ENCODE results near the gene NCKAP5. TPM values are rescaled to one million over a fixed set of nuclear protein-coding genes. Genes with fewer than 3 reads are reported as not detected.
A peak's percentile ranks its signal among the peaks of the same experiment; 100 is the strongest.
"Not testable (repeated sequence)": the region's sequence is repeated elsewhere in the genome, so short reads cannot be mapped to it uniquely, and the experiment has no call there.

Gene NCKAP5
- total and polyA plus RNA-seq, 8 donors: 0.23 to 1.5 (median 0.44) TPM

DNA sequence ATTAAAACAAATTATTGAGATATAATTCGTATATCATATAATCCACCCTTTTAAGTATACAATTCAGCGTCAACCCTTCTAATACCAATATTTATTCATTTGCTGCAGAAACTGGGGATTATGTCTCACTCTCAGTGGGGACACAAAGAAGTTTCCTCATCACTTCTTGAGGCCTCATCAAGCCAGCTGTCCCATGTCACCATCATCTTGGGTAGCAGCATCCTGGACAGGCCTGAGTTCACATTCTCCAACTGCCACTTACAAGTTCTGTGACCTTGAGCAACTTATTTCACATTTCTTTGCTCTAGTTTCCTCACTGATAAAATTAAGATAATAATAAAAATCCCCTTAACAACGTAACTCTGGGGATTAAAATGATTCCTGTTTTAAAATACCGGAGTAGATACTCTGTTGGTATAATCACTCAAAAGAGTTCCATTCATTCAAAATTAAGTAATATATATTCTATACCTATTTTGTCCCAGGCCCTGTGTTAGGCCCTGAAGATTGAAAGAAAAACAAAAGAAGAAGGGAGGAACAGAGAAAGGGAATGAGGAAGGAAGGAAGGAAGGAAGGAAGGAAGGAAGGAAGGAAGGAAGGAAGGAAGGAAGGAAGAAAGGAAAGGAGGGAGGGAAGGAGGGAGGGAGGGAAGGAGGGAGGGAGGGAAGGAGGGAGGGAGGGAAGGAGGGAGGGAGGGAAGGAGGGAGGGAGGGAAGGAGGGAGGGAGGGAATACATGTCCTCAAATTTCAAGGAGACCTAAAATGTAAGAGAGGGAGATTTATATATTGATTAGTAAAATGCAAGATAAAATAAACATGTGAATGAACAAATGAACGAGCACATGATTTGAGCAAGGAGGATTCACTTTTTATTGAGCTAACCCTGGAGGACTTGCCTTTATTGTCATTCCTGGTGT lies 42.4 kb downstream of the NCKAP5 start:
- no peaks in the 10 kb centered on the region for H3K36me3 ChIP-seq
- no peak for TF ChIP-seq CTCF (IDR thresholded peaks at IDR 0.05)
- no peak overlapping the region for H3K4me3 ChIP-seq
- intact Hi-C loops (cut with DNase I): no loop called here
- no peaks in the 10 kb centered on the region for H3K9me3 ChIP-seq
- H3K4me1 ChIP-seq: no peaks in the 10 kb centered on the region
- H3K27me3 ChIP-seq: no peaks in the 10 kb centered on the region
- DNase-seq (no peak), FAIRE-seq (no peak), ATAC-seq (no peak)
- WGBS, 2 donors: 73 to 90% methylated on average over 5 of the region's 5 CpGs
- no peak overlapping the region for H3K27ac ChIP-seq

- no peak overlapping the region for H3K27ac ChIP-seq
- TF ChIP-seq CTCF (IDR thresholded peaks at IDR 0.05): no peak
- WGBS, 2 donors: 72 to 81% methylated on average over 2 of the region's 2 CpGs
- no peaks in the 10 kb centered on the region for H3K4me1 ChIP-seq
- H3K4me3 ChIP-seq: no peak overlapping the region
- no peaks in the 10 kb centered on the region for H3K27me3 ChIP-seq
- DNase-seq: no peak
- no peak for ATAC-seq
- H3K9me3 ChIP-seq: no peaks in the 10 kb centered on the region
- intact Hi-C loops (cut with DNase I): no loop called here
- no peak for FAIRE-seq
- no peaks in the 10 kb centered on the region for H3K36me3 ChIP-seq
Measured at GRCh38 chr2:133525090-133525489, 43.2 kb downstream of the NCKAP5 start.

- FAIRE-seq: no peak
- Histone ChIP-seq H3K27me3 (no peaks in the 10 kb centered on the region), H3K36me3 (no peaks in the 10 kb centered on the region), H3K4me3 (no peak overlapping the region), H3K9me3 (no peaks in the 10 kb centered on the region), H3K27ac (no peak overlapping the region), H3K4me1 (no peaks in the 10 kb centered on the region)
- 66 to 75% methylated on average over 5 of the region's 5 CpGs for WGBS, 2 donors
- ATAC-seq: no peak
- TF ChIP-seq CTCF (IDR thresholded peaks at IDR 0.05): no peak
- DNase-seq: no peak
- intact Hi-C loops (cut with DNase I): no loop called here
Measured at GRCh38 chr2:133523406-133523805, 44.9 kb downstream of the NCKAP5 start.

GRCh38 chr2:133522204-133522603 lies 46.1 kb downstream of the NCKAP5 start:
- intact Hi-C loops (cut with DNase I): no loop called here
- Histone ChIP-seq H3K4me3 (no peak overlapping the region), H3K9me3 (no peaks in the 10 kb centered on the region), H3K27me3 (no peaks in the 10 kb centered on the region), H3K27ac (no peak overlapping the region), H3K36me3 (no peaks in the 10 kb centered on the region), H3K4me1 (no peaks in the 10 kb centered on the region)
- FAIRE-seq (no peak), ATAC-seq (no peak), DNase-seq (no peak)
- WGBS, 2 donors: 89 to 98% methylated on average over 1 of the region's 1 CpG
- no peak for TF ChIP-seq CTCF (IDR thresholded peaks at IDR 0.05)

GRCh38 chr2:133521146-133521745 lies 47.0 kb downstream of the NCKAP5 start:
- H3K9me3 ChIP-seq: no peaks in the 10 kb centered on the region
- ATAC-seq (peak in 1 of 4 donors; percentile 37), FAIRE-seq (no peak), DNase-seq (no peak)
- no peak overlapping the region for H3K27ac ChIP-seq
- TF ChIP-seq CTCF (IDR thresholded peaks at IDR 0.05): no peak
- intact Hi-C loops (cut with DNase I): no loop called here
- 39 to 48% methylated on average over 3 of the region's 3 CpGs for WGBS, 2 donors
- H3K36me3 ChIP-seq: no peaks in the 10 kb centered on the region
- H3K27me3 ChIP-seq: no peaks in the 10 kb centered on the region
- no peak overlapping the region for H3K4me3 ChIP-seq
- no peaks in the 10 kb centered on the region for H3K4me1 ChIP-seq

DNA sequence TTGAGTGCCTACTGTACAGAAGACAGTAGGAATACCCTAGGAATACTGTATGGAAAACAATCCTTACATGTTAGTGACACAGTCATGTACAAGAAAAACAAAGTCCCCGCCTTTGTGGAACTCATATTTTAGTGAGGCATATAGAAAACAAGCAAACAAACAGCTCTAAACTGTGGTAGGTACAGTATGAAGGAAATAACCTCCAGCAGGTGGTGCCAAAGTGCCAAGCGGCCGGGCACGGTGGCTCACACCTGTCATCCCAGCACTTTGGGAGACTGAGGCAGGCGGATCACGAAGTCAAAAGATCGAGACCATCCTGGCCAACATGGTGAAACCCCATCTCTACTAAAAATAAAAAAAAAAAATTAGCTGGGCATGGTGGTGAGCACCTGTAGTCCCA lies 48.6 kb downstream of the NCKAP5 start:
- ATAC-seq; H3K4me1 ChIP-seq; H3K27ac ChIP-seq; FAIRE-seq; H3K9me3 ChIP-seq; H3K36me3 ChIP-seq; H3K4me3 ChIP-seq; H3K27me3 ChIP-seq; intact Hi-C loops (cut with DNase I); DNase-seq: not testable (repeated sequence)
- 53 to 72% methylated on average over 7 of the region's 7 CpGs for WGBS, 2 donors

All from pancreas (tissue), 10 donors.